Stimulated activated CD8-positive, alpha-beta memory T cell treated with anti-CD3 and anti-CD28 coated beads, Interleukin-15, amount 100 ng/mL, for 48 hours (primary cell): ENCODE data around the gene CCDC78.

Experiments used
- DNase-seq, 2 donors: peaks; one replicate each; pipeline ENCODE4 v3.0.0-alpha.2; 2020; ENCODE audit warnings: low read depth in 2 of 2

The CCDC78 gene

DNA sequence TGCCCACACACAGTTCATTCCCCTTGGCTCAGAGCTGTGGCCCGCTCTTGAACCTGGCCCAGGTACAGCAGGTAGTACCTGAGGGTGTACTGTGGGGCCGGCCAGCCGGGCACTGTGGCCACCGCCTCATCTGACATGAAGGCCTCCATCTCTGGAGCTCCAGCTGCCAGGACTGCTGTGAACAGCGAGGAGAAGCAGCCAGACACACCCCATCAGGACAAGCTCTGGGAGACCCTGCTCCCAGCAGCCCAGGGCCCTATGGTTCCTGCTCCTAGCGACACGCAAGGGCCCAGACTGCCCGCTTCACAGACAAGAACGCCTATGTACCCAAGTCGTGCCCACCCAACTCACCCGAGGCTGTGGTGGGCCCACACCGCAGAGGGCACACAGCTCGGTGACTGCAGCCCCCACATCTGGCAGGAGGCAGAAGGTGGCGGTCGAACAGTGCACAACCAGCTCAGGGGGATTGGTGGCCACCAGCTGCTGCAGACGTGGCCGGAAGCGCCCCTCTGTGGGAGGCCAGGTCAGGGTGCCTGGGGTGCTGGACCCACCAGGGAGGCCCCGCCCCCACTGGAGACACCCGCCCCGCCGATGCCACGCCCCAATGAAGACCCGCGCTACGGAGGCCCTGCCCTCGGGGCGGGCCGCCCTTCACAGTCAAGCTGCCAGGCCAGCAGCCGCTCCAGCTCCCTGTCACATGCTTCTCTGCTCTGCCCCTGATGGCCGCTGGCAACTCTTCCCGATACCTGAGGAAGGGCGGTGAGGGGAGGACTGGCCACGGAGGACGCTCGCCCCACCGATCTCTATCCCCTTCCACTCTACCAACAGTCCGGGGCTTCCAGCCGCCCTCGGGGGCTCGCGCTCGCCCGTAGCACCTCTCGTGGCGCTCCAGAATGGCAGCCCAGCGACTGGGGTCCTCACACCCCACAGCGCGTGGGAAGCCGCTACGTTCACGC is 47.1 kb downstream of the CCDC78 start:
- peak; percentile 49 for DNase-seq

DNA sequence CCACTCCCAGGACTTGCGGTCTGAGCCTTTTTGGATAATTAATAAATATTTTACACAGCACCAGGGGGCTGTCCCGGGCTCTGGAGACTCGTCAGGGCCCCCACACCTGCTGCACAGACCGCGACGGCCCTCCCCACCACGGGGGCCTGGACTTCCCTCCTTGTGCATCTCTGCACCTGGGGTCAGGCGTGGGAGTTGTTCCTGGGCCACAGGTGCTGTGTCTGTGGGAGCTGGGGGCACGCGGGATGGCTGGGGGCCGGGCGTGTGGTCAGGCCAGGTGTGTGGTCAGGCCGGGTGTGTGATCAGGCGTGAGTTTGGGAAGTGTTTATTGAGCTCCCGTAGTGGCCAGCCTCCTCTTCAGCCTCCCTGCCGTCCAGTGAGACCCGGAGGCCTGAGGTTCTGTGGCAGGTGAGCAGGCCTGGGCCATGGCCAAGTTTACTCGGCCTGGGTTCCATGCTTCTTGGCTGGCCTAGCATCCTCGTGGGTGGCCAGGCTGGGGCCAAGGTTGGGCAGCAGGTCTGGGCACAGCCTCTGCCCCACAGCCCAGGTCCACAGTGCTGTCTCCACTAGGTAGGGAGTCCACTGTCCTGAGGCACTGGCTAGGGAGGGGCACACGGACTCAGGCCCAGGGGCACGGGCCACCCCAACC is 47.9 kb downstream of the CCDC78 start:
- no peak for DNase-seq

DNA sequence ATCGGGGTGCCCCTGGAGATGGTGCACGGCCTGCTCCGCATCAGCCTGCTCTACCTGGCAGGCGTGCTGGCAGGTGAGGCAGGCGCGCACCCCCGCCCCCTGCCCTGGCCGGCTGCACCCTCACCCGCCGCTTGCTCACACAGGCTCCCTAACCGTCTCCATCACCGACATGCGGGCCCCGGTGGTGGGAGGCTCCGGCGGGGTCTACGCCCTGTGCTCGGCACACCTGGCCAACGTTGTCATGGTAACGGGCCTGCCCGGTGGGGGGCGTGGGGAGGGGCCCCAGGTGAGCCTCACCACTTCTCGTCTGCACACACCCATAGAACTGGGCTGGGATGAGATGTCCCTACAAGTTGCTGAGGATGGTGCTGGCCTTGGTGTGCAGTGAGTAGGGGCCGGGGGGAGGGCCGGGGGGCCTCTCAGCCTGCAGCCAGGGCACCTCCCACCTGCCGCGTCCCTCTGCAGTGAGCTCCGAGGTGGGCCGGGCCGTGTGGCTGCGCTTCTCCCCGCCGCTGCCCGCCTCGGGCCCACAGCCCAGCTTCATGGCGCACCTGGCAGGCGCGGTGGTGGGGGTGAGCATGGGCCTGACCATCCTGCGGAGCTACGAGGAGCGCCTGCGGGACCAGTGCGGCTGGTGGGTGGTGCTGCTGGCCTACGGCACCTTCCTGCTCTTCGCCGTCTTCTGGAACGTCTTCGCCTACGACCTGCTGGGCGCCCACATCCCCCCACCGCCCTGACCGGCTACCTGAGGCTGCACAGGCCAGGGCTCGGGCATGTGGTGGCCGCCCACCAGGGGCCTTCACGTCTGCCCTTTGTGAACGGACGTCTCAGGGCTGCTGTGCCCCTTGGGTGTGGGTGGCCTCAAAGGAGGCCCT is 48.7 kb downstream of the CCDC78 start:
- no peak for DNase-seq

DNA sequence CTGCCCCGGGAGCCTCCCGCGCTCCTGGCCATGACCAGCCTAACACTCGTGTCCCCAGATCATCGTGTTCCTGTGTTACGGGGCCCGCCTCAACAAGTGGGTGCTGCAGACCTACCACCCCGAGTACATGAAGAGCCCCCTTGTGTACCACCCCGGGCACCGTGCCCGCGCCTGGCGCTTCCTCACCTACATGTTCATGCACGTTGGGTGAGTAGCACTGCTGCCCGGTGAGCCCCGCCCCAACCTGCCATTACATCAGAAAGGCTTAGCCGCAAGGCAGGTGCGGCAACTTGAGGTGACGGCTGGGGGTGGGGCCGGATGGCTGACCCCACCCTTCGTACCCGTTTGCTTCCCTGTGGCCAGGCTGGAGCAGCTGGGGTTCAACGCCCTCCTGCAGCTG is 49.3 kb downstream of the CCDC78 start:
- no peak for DNase-seq

DNA sequence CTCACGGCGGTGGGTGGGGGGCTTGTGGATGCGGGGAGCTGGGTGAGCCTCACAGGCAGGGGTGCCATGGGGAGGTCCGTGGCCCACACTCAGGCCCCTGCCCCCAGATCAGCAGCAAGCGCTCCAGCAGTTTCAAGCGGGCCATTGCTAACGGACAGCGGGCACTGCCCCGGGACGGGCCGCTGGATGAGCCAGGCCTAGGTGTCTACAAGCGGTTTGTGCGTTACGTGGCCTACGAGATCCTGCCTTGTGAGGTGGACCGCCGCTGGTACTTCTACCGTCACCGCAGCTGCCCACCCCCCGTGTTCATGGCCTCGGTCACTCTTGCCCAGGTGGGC is 49.7 kb downstream of the CCDC78 start:
- no peak for DNase-seq

DNA sequence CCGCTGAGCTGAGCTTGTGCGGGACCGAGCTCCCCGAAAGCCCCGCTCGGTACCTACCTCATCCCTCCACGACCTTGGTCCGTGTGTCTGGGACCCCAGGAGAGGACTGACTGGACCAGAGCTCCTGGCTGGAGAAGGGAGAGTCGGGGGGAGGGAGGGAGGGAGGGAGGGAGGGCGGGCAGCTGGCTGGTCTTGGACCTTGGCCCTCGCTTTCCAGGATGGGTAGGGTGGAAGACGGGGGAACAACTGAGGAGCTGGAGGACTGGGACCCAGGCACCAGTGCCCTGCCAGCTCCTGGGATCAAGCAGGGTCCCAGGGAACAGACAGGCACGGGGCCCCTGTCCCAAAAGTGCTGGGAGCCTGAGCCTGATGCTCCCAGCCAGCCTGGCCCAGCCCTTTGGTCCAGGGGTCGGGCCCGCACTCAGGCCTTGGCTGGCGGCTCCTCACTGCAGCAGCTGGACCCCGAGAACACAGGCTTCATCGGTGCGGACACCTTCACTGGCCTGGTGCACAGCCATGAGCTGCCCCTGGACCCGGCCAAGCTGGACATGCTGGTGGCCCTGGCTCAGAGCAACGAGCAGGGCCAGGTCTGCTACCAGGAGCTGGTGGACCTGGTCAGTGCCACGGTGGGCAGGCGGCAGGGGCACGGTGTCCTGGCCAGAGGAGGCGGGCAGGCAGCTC is 50.2 kb downstream of the CCDC78 start:
- DNase-seq: no peak

DNA sequence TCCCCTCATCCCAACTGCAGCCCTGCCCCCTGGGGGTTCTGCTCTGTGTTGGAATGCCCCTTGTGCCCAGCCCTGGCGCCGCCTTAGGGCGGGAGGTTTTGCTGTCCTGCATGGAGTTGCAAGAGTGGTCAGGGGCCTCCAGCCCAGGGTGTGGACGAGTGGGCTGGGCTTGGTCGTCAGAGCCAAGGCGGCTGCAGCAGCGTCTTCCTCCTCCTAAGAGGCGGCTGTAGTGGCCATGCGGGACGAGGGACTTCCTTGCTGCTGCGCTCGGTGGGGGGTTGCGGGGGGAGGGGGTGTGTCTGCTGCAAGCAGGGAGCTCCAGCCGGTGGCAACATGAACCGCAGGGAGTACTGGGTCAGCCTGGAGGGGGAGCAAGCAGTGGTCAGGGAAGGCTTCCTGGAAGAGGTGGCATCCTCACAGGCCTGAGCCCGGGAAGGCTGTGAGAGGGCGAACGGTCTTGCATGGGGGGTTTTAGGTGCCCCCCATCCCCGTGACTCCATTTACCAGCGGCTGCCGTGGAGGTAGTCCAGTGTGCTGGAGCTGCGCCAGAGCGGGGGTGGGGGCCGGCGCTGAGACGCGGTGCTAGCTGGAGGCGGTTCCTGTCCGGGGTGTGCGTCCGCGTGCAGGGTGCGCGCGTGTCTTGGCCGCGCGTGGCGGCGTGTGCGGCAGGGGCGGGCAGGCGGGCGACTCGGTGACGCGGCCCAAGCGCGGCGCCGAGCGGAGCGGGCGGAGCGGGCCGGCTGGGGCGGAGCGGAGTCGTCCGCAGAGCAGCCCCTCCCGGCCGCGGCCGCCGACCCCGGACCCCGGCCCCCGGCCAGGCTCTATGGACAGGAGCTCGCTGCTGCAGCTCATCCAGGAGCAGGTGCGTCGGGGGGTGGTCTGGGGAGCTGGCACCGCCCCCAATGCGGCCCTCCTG is 51.0 kb downstream of the CCDC78 start, which contains the start of gene RHBDL1:
Gene RHBDL1, plus strand, starts transcription at position 704 of the 916 bp plus-strand sequence. Its CDS starts 120 bp downstream, at position 824.
- DNase-seq: no peak

DNA sequence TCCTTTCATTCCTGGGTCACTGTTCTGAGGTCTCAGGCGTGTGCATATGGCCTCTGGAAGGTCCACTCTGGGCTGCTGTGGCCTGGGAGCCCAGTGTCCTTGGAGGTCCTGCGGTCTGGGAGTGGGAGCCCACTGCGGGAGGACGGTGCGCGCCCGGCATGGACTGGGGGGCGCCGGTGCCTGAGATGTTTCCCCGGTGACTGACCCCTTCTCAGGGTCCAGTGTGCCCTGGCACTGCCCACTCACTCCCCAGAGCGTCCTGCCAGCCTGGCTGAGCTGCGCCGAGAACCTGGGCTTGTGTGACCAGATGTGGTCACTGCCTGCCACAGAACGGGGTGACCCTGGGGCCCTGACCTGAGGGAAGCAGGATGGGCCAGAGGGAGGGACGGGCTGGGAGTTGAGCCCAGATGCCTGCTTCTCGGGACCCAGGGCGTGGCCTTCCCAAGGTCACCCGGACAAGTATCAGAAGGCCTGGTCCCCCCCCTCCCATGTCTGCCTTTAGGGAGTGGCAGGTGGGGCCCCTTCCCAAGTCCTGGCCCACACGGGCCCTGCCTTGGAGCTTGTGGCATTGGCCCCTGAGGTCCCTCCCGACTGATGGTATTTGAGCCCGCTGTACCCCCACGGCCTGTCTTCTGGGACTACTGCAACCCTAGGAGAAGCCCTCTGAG is 51.9 kb downstream of the CCDC78 start:
- DNase-seq: no peak

DNA sequence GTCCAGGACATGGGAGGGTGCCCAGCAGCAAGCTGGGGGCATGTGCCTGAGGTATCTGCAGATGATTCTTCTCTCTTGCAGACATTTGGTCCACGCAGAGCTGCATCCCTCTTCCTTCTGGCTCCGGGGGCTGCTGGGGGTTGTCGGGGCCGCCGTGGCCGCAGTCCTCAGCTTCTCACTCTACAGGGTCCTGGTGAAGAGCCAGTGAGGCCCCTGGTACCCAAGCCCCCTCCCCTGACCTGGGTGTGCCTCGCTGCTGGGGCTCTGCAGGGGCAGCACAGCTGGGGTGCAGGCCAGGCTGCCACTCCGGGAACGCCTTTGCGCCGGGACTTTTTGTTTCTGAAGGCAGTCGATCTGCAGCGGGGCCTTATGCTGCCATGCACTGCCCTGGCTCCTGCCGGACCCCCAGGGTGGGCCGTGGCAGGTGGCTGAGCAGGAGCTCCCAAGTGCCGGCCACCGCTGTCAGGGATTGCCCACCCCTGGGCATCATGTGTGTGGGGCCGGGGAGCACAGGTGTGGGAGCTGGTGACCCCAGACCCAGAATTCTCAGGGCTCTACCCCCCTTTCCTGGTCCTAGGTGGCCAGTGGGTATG is 52.7 kb downstream of the CCDC78 start:
- no peak for DNase-seq

DNA sequence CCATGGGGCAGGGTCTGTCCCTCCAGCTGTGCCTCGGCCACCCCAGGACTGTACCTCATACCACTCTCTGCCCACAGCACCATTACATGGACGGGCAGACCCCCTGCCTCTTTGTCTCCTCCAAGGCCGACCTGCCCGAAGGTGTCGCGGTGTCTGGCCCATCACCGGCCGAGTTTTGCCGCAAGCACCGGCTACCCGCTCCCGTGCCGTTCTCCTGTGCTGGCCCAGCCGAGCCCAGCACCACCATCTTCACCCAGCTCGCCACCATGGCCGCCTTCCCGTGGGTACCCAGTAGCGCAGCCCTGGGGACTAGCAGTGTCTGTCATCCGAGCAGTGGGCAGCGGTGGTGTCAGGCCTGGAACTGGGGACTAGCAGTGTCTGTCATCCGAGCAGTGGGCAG is 53.4 kb downstream of the CCDC78 start:
- no peak for DNase-seq
